Central memory CD8-positive, alpha-beta T cell (primary cell): ENCODE results near the gene BTBD9.

ENCODE experiments used
- ATAC-seq: fragments of 150-1000 bp; cut with Tn5 transposase; replicated peaks from 2 replicates; pipeline ENCODE4 v1.10.0; 2022; ENCODE audit warnings: mild to moderate bottlenecking, moderate FRiP score, moderate number of reproducible peaks; ENCODE audit not compliant: poor library complexity, severe bottlenecking; ENCODE audit errors: extremely low read depth
- DNase-seq, 2 donors: peaks; one replicate each; pipeline ENCODE4 v3.0.0; 2021; ENCODE audit warnings: low spot score in 2 of 2
- H3K27ac Mint-ChIP-seq: one replicate; pipeline ENCODE4 v1.8.0; 2022; ENCODE audit warnings: low read depth, mild to moderate bottlenecking, moderate library complexity, mixed read lengths
- H3K27me3 Mint-ChIP-seq: one replicate; pipeline ENCODE4 v1.8.0; 2022; ENCODE audit warnings: mixed read lengths
- H3K36me3 Mint-ChIP-seq: one replicate; pipeline ENCODE4 v1.8.0; 2022; ENCODE audit warnings: mild to moderate bottlenecking, moderate library complexity, mixed read lengths; ENCODE audit not compliant: insufficient read depth
- H3K4me1 Mint-ChIP-seq: one replicate; pipeline ENCODE4 v1.8.0; 2022; ENCODE audit warnings: mixed read lengths
- H3K4me3 Mint-ChIP-seq: one replicate; pipeline ENCODE4 v1.8.0; 2022; ENCODE audit warnings: mild to moderate bottlenecking, moderate library complexity, mixed read lengths
- H3K9me3 Mint-ChIP-seq: one replicate; pipeline ENCODE4 v1.8.0; 2022; ENCODE audit warnings: mixed read lengths

BTBD9 gene

GRCh38 chr6:38527371-38527770 is 112.4 kb downstream of the BTBD9 start:
- ATAC-seq (no peak), DNase-seq (no peak)
- Mint-ChIP-seq H3K9me3 (no peaks in the 10 kb centered on the region), H3K36me3 (peaks cover 3% of the 10 kb centered on the region), H3K27ac (no peak overlapping the region), H3K4me3 (no peak overlapping the region), H3K27me3 (no peaks in the 10 kb centered on the region), H3K4me1 (peaks cover 41% of the 10 kb centered on the region)

- ATAC-seq (no peak), DNase-seq (no peak)
- H3K4me3 Mint-ChIP-seq: no peak overlapping the region
- H3K4me1 Mint-ChIP-seq: peaks cover 39% of the 10 kb centered on the region
- no peak overlapping the region for H3K27ac Mint-ChIP-seq
- H3K9me3 Mint-ChIP-seq: no peaks in the 10 kb centered on the region
- no peaks in the 10 kb centered on the region for H3K27me3 Mint-ChIP-seq
- peaks cover 3% of the 10 kb centered on the region for H3K36me3 Mint-ChIP-seq
Measured at GRCh38 chr6:38525888-38526287, 113.8 kb downstream of the BTBD9 start.

- Mint-ChIP-seq H3K9me3 (no peaks in the 10 kb centered on the region), H3K27me3 (no peaks in the 10 kb centered on the region), H3K4me1 (peaks cover 37% of the 10 kb centered on the region), H3K27ac (no peak overlapping the region), H3K36me3 (peaks cover 2% of the 10 kb centered on the region), H3K4me3 (no peak overlapping the region)
- ATAC-seq (no peak), DNase-seq (no peak)
Measured at GRCh38 chr6:38524436-38525145, 115.1 kb downstream of the BTBD9 start.

DNA sequence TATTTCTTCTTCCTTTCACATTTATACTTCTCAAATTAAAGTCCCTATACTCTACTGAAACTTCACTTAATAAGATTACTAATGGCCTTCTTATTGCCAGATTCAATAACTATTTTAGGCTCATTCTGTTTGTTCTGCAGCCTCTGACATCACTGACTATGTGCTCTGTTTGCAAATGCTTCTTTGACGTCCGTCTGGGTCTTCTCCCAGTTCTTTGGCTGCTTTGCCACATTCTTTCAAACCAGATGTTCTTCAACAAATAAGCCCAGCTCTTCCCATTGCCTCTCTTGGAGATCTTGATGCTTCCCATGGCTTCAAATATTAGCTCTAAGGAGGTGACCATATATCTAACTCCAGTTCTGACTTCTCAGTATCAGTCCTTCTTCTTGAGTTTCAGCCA is 117.4 kb downstream of the BTBD9 start:
- Mint-ChIP-seq H3K36me3 (peaks cover 2% of the 10 kb centered on the region), H3K9me3 (no peaks in the 10 kb centered on the region), H3K27me3 (no peaks in the 10 kb centered on the region), H3K4me1 (peaks cover 32% of the 10 kb centered on the region), H3K4me3 (no peak overlapping the region), H3K27ac (peak overlapping the region; percentile 16)
- no peak for ATAC-seq
- DNase-seq: no peak

GRCh38 chr6:38518511-38519304 is 121.0 kb downstream of the BTBD9 start:
- Mint-ChIP-seq H3K9me3 (no peaks in the 10 kb centered on the region), H3K27me3 (no peaks in the 10 kb centered on the region), H3K27ac (no peak overlapping the region), H3K36me3 (peaks cover 2% of the 10 kb centered on the region), H3K4me1 (peaks cover 32% of the 10 kb centered on the region), H3K4me3 (no peak overlapping the region)
- ATAC-seq (peak; percentile 36), DNase-seq (no peak)

DNA sequence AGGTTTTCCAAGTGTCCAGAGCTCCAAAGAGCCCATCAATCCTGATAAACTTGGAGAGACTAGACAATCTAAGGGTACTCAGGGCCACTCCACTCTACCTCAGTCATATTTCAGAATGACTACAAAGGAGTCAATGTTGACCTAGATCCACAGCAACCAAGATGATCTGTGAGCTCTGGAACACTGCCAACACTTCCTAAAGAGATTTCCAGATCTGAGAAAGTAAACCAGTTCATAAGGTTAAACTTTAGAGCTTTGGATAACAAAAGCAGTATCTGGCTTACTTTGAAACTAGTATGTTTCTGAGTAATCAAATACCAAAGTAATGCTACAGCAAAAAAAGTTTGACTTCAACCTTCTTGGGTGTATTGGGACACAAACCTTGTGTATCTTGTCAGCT is 122.7 kb downstream of the BTBD9 start:
- Mint-ChIP-seq H3K4me3 (no peak overlapping the region), H3K4me1 (peaks cover 29% of the 10 kb centered on the region), H3K36me3 (peaks cover 2% of the 10 kb centered on the region), H3K9me3 (no peaks in the 10 kb centered on the region), H3K27ac (no peak overlapping the region), H3K27me3 (no peaks in the 10 kb centered on the region)
- no peak for DNase-seq
- ATAC-seq: no peak

DNA sequence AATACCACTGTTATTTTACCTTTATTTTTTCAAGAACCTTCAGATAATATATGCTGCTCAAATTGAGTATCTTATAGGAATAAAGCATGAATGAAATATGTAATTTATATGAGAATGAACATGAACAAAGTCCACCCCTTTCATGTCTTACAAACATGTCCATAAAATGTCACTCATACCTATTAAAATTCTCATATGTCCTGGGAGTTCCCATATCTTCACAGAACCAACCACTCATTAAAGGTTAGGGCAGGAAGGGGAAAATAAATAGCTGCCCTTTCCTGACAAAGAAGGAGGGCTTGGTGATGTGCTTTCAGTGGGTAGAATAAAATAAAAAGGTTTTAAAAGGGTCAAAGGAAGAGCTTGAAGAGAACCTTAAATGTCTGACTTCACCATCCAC is 125.3 kb downstream of the BTBD9 start:
- DNase-seq (no peak), ATAC-seq (no peak)
- H3K36me3 Mint-ChIP-seq: peaks cover 4% of the 10 kb centered on the region
- peaks cover 31% of the 10 kb centered on the region for H3K4me1 Mint-ChIP-seq
- no peaks in the 10 kb centered on the region for H3K9me3 Mint-ChIP-seq
- no peak overlapping the region for H3K4me3 Mint-ChIP-seq
- H3K27me3 Mint-ChIP-seq: no peaks in the 10 kb centered on the region
- H3K27ac Mint-ChIP-seq: no peak overlapping the region

- Mint-ChIP-seq H3K9me3 (no peaks in the 10 kb centered on the region), H3K27ac (no peak overlapping the region), H3K4me3 (no peak overlapping the region), H3K27me3 (no peaks in the 10 kb centered on the region), H3K4me1 (peaks cover 22% of the 10 kb centered on the region), H3K36me3 (peaks cover 4% of the 10 kb centered on the region)
- no peak for DNase-seq
- no peak for ATAC-seq
Measured at GRCh38 chr6:38512211-38512610, 127.5 kb downstream of the BTBD9 start.

GRCh38 chr6:38510205-38510604 is 129.5 kb downstream of the BTBD9 start:
- H3K9me3 Mint-ChIP-seq: no peaks in the 10 kb centered on the region

GRCh38 chr6:38509713-38510112 is 130.0 kb downstream of the BTBD9 start:
- no peak overlapping the region for H3K27ac Mint-ChIP-seq
- H3K4me1 Mint-ChIP-seq: peaks cover 12% of the 10 kb centered on the region
- no peaks in the 10 kb centered on the region for H3K27me3 Mint-ChIP-seq
- no peak for ATAC-seq
- no peaks in the 10 kb centered on the region for H3K9me3 Mint-ChIP-seq
- no peak overlapping the region for H3K4me3 Mint-ChIP-seq
- H3K36me3 Mint-ChIP-seq: peaks cover 4% of the 10 kb centered on the region
- DNase-seq: no peak

More at GRCh38 chr6:38510205-38510604, 129.5 kb downstream of the BTBD9 start:
- Mint-ChIP-seq H3K36me3 (peaks cover 4% of the 10 kb centered on the region), H3K27me3 (no peaks in the 10 kb centered on the region), H3K27ac (no peak overlapping the region), H3K4me1 (peaks cover 15% of the 10 kb centered on the region), H3K4me3 (no peak overlapping the region)
- ATAC-seq: no peak
- DNase-seq: no peak

GRCh38 chr6:38508894-38509293 is 130.8 kb downstream of the BTBD9 start:
- Mint-ChIP-seq H3K9me3 (no peaks in the 10 kb centered on the region), H3K27ac (no peak overlapping the region), H3K4me1 (peaks cover 12% of the 10 kb centered on the region), H3K36me3 (peaks cover 4% of the 10 kb centered on the region), H3K27me3 (no peaks in the 10 kb centered on the region), H3K4me3 (no peak overlapping the region)
- DNase-seq (no peak), ATAC-seq (no peak)

DNA sequence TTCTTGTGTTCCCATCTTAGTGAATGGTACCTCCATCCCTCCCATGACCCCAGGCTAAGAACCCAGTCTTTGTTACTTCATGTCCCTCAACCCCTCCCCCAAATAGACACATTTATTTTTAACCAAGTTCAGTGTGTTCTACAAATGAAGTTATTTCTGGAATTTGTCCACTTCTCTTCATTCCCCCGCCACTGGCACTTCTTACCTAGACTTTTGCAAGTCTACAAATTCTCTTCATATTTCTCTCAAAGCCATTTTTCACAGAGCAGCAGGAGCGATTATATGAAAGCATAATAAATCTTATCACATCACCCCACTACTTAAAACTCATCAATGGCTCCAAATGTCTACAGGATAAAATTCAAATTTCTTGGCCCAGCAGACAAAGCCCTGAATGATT is 131.4 kb downstream of the BTBD9 start:
- ATAC-seq (no peak), DNase-seq (no peak)
- no peaks in the 10 kb centered on the region for H3K27me3 Mint-ChIP-seq
- no peaks in the 10 kb centered on the region for H3K9me3 Mint-ChIP-seq
- peaks cover 2% of the 10 kb centered on the region for H3K36me3 Mint-ChIP-seq
- no peak overlapping the region for H3K27ac Mint-ChIP-seq
- no peak overlapping the region for H3K4me3 Mint-ChIP-seq
- H3K4me1 Mint-ChIP-seq: peaks cover 7% of the 10 kb centered on the region

DNA sequence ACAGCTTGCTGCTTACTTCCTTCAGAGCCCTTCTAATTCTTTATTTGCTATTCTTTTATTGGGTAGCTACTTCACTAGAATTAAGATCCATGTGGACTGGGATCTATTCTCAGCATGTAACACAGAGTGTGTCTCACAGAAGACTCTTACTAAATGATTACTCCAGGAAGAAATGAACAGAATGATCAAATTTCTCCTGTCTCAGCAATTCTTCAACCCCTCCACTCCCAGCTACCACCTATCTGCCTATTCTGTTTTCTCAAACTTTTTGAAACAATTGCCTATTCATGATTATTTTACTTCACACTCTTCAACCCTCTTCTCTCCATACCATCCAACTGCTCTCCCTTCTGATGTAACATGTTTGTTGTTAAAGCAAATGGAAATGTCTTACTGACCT is 132.6 kb downstream of the BTBD9 start:
- DNase-seq: no peak
- no peak overlapping the region for H3K4me3 Mint-ChIP-seq

More for the DNA sequence above, 132.6 kb downstream of the BTBD9 start:
- Mint-ChIP-seq H3K27ac (no peak overlapping the region), H3K9me3 (no peaks in the 10 kb centered on the region), H3K36me3 (peaks cover 2% of the 10 kb centered on the region), H3K4me1 (peaks cover 5% of the 10 kb centered on the region), H3K27me3 (no peaks in the 10 kb centered on the region)
- no peak for ATAC-seq
